Heart right ventricle (tissue), 16 donors: Measurements from ENCODE around the gene PSMC3. TPM values are rescaled to one million over a fixed set of nuclear protein-coding genes. Genes with fewer than 3 reads are reported as not detected.

Source experiments
- ATAC-seq, 8 donors: fragments of 200-7000 bp; cut with Tn5 transposase; one replicate each; pipeline ENCODE4 v1.9.1; 2020; ENCODE audit warnings: mild to moderate bottlenecking in 8 of 8, moderate library complexity in 8 of 8, moderate number of reproducible peaks in 1 of 8
- DNase-seq, 2 donors: peaks; one replicate each; pipeline ENCODE4 v3.0.0-alpha.2; 2020
- H3K27ac ChIP-seq, 10 donors: fragments of 200-600 bp; sonication (generic) in 2 of 10; one replicate each; pipeline versions ENCODE4 v1.5.0 to v1.8.0; 2020 to 2022; ENCODE audit warnings: mild to moderate bottlenecking in 3 of 10
- H3K27me3 ChIP-seq, 7 donors: fragments of 200-600 bp; one replicate each; pipeline ENCODE4 v1.8.0; 2021 to 2022; ENCODE audit warnings: mild to moderate bottlenecking in 2 of 7
- H3K36me3 ChIP-seq, 9 donors: fragments of 200-600 bp; sonication (generic) in 1 of 9; one replicate each; pipeline versions ENCODE4 v1.5.0 to v1.8.0; 2020 to 2022; ENCODE audit warnings: mild to moderate bottlenecking in 2 of 9
- H3K4me1 ChIP-seq, 9 donors: fragments of 200-600 bp; sonication (generic) in 1 of 9; one replicate each; pipeline versions ENCODE4 v1.5.0 to v1.8.0; 2020 to 2022; ENCODE audit warnings: mild to moderate bottlenecking in 4 of 9
- H3K4me3 ChIP-seq, 10 donors: fragments of 200-600 bp; sonication (generic) in 2 of 10; one replicate each; pipeline versions ENCODE4 v1.5.0 to v1.8.0; 2020 to 2022; ENCODE audit warnings: mild to moderate bottlenecking in 7 of 10, moderate library complexity in 2 of 10
- H3K9me3 ChIP-seq, 11 donors: fragments of 200-600 bp in 10 of 11; sonication (generic) in 2 of 11; one replicate each; pipeline versions ENCODE4 v1.5.0 to v1.8.0; 2013 to 2022; ENCODE audit warnings: mild to moderate bottlenecking in 2 of 11, control low read depth in 1 of 11, moderate library complexity in 1 of 11
- CTCF ChIP-seq, 9 donors: fragments of 200-600 bp; sonication (generic) in 2 of 9; IDR thresholded peaks; one replicate each; pipeline versions ENCODE4 v1.5.0 to v1.8.0; 2021 to 2022; ENCODE audit warnings: antibody characterized with exemption in 9 of 9, mild to moderate bottlenecking in 5 of 9, moderate library complexity in 1 of 9
- WGBS, 2 donors: extraction: QIAGEN DNeasy Blood & Tissue Kit; methylation state at CpG; one replicate each; pipeline ENCODE4 v1.1.7; 2013; ENCODE audit warnings: inconsistent platforms in 1 of 2; 5-methylcytosine and 5-hydroxymethylcytosine counted together
- intact Hi-C, 10 donors: fragments of 100-400 bp; cut with DNase I; formaldehyde crosslinking; loops; one replicate each; pipeline versions ENCODE4 v1.11.1 to v1.14.2; 2022
- polyA plus RNA-seq, 2 donors: library from polyadenylated mRNA; stranded (reverse); fragments of 200-250 nt; gene quantifications; one replicate each; pipeline ENCODE4 v1.2.3, GENCODE V29; 2013
- total RNA-seq, 10 donors: library from RNA; stranded (reverse); fragmentation: NEBNext Ultra II Directional in 3 of 10; extraction: Animal tissue kit (Norgen Biotek cat#: 25700) in 3 of 10; gene quantifications; one replicate each; pipeline versions ENCODE4 v1.2.1 to v1.2.4, GENCODE V29; 2021 to 2023
- donor health status: Arrhythmogenic right ventricular cardiomyopathy.
- donor health status: ischemic (EF 13 %, LVEDD 7.1; RV severe dilation, severe dysfunction).
- donor health status: healthy with polysubstance abuse.
- donor health status: DM: no; HTN: yes; CAD: no.
- donor health status: DM: no; HTN: no; CAD: no.
- donor health status: ischemic (EF 25% LVEDD 6.9; RV normal size, moderate dysfunction).
- donor health status: ischemic (EF 25% LVEDD 5.7; RV mildly dilated, moderate dysfunction).
- donor health status: healthy.
- donor health status: DM: yes; HTN: yes; CAD: no.
- donor health status: Ischemic cardiomyopathy.
- donor health status: ischemic (EF 35%, LVEDD 5.7; RV mildly dilated, moderate dysfunction).
- donor health status: nonischemic (EF 11% LVEDD 7.7; RV severe dilation, severe dysfunction).
- donor health status: DM: yes; HTN: yes; CAD: no.
- donor health status: PGD.
- donor health status: ischemic (EF 29% LVEDD 5.4; RV normal size, mild dysfunction).
- donor health status: nonischemic (EF 23%, LVEDD 6.1; RV moderate dilation, normal function).

Gene PSMC3
- total and polyA plus RNA-seq, 12 donors: 129 to 272 (median 148) TPM

GRCh38 chr11:47436726-47437125 lies 10.5 kb upstream of the PSMC3 start:
- WGBS, 2 donors: 96% methylated on average over 3 of the region's 3 CpGs
- no peaks in the 10 kb centered on the region for H3K27me3 ChIP-seq
- DNase-seq (no peak), ATAC-seq (no peak)
- no peaks in the 10 kb centered on the region for H3K36me3 ChIP-seq
- no peak overlapping the region for H3K4me3 ChIP-seq
- intact Hi-C loops: no loop called here
- TF ChIP-seq CTCF (IDR thresholded peaks at IDR 0.05): no peak
- H3K9me3 ChIP-seq: peaks cover 0 to 5% (median 0%) of the 10 kb centered on the region in 11 donors
- no peak overlapping the region for H3K27ac ChIP-seq
- H3K4me1 ChIP-seq: peaks cover 0 to 19% (median 4%) of the 10 kb centered on the region in 9 donors

- DNase-seq: no peak
- H3K27ac ChIP-seq: no peak overlapping the region
- H3K36me3 ChIP-seq: no peaks in the 10 kb centered on the region
- intact Hi-C loops: no loop called here
- H3K4me1 ChIP-seq: peaks cover 0 to 19% (median 4%) of the 10 kb centered on the region in 9 donors
- H3K27me3 ChIP-seq: no peaks in the 10 kb centered on the region
- WGBS, 2 donors: 91 to 93% methylated on average over 3 of the region's 3 CpGs
- no peak for ATAC-seq
- no peak overlapping the region for H3K4me3 ChIP-seq
- peaks cover 0 to 5% (median 0%) of the 10 kb centered on the region in 11 donors for H3K9me3 ChIP-seq
- TF ChIP-seq CTCF (IDR thresholded peaks at IDR 0.05): no peak
These were observed 9.4 kb upstream of the PSMC3 start for GRCh38 chr11:47435687-47436086.

GRCh38 chr11:47434011-47434786 lies 8.0 kb upstream of the PSMC3 start:
- ATAC-seq (peak in 2 of 8 donors; percentile 37 to 47), DNase-seq (no peak)
- intact Hi-C loops: no loop called here
- peaks cover 0 to 5% (median 0%) of the 10 kb centered on the region in 11 donors for H3K9me3 ChIP-seq
- 75 to 86% methylated on average over 7 of the region's 7 CpGs for WGBS, 2 donors
- no peak overlapping the region for H3K4me3 ChIP-seq
- no peak for TF ChIP-seq CTCF (IDR thresholded peaks at IDR 0.05)
- no peaks in the 10 kb centered on the region for H3K27me3 ChIP-seq
- H3K36me3 ChIP-seq: no peaks in the 10 kb centered on the region
- peaks cover 0 to 19% (median 4%) of the 10 kb centered on the region in 9 donors for H3K4me1 ChIP-seq
- peak overlapping the region in 7 of 10 donors; percentile 36 to 71 (median 54) for H3K27ac ChIP-seq

- 80 to 83% methylated on average over 3 of the region's 3 CpGs for WGBS, 2 donors
- Histone ChIP-seq H3K9me3 (peaks cover 0 to 5% (median 0%) of the 10 kb centered on the region in 11 donors), H3K27ac (no peak overlapping the region), H3K4me3 (no peak overlapping the region), H3K4me1 (peaks cover 0 to 18% (median 4%) of the 10 kb centered on the region in 9 donors), H3K27me3 (no peaks in the 10 kb centered on the region), H3K36me3 (no peaks in the 10 kb centered on the region)
- no peak for ATAC-seq
- no peak for DNase-seq
- no peak for TF ChIP-seq CTCF (IDR thresholded peaks at IDR 0.05)
- intact Hi-C loops: no loop called here
These were observed 6.9 kb upstream of the PSMC3 start for GRCh38 chr11:47433157-47433556.
